Spleen (tissue), 11 donors: Measurements from ENCODE around the gene SLFNL1. TPM values are rescaled to one million over a fixed set of nuclear protein-coding genes. Genes with fewer than 3 reads are reported as not detected.

ENCODE experiments used
- DNase-seq: peaks from one replicate; pipeline ENCODE4 v3.0.0-alpha.2; 2020
- H3K27ac ChIP-seq, 8 donors: fragments of 200-600 bp; sonication (generic) in 7 of 8; 1 replicate in 4 of 8; 2 replicates in 4 of 8; pipeline versions ENCODE4 v1.5.0 to v1.8.0; 2016 to 2021; ENCODE audit warnings: inconsistent platforms in 4 of 8, mild to moderate bottlenecking in 4 of 8, moderate library complexity in 1 of 8
- H3K27me3 ChIP-seq, 7 donors: fragments of 200-600 bp; sonication (generic) in 6 of 7; replicated peaks in 1 of 7; 1 replicate in 4 of 7; 2 replicates in 3 of 7; pipeline versions ENCODE4 v1.5.0 to v1.8.0; 2016 to 2021; ENCODE audit warnings: inconsistent platforms in 3 of 7, mild to moderate bottlenecking in 1 of 7
- H3K36me3 ChIP-seq, 6 donors: fragments of 200-600 bp; sonication (generic) in 5 of 6; 1 replicate in 4 of 6; 2 replicates in 2 of 6; pipeline versions ENCODE4 v1.5.0 to v1.8.0; 2016 to 2021; ENCODE audit warnings: inconsistent platforms in 2 of 6
- H3K4me1 ChIP-seq, 6 donors: fragments of 200-600 bp; sonication (generic) in 5 of 6; 1 replicate in 3 of 6; 2 replicates in 3 of 6; pipeline versions ENCODE4 v1.5.0 to v1.8.0; 2016 to 2021; ENCODE audit warnings: inconsistent platforms in 3 of 6
- H3K4me3 ChIP-seq, 8 donors: fragments of 200-600 bp; sonication (generic) in 7 of 8; 1 replicate in 4 of 8; 2 replicates in 4 of 8; pipeline versions ENCODE4 v1.5.0 to v1.8.0; 2016 to 2021; ENCODE audit warnings: inconsistent platforms in 4 of 8, mild to moderate bottlenecking in 4 of 8, moderate library complexity in 2 of 8
- H3K9me3 ChIP-seq, 8 donors: fragments of 200-600 bp; sonication (generic) in 7 of 8; 1 replicate in 4 of 8; 2 replicates in 4 of 8; pipeline versions ENCODE4 v1.5.0 to v1.8.0; 2016 to 2021; ENCODE audit warnings: inconsistent platforms in 4 of 8
- CTCF ChIP-seq, 11 experiments: fragments of 200-600 bp in 7 of 11; fragments of 450-650 bp in 4 of 11; sonication (generic) in 4 of 11; IDR thresholded peaks in 8 of 11; conservative IDR thresholded peaks in 3 of 11; 1 replicate in 7 of 11; 2 replicates in 4 of 11; pipeline versions ENCODE4 v1.4.0 to v1.8.0; 2016 to 2021; ENCODE audit warnings: antibody characterized with exemption in 11 of 11, inconsistent platforms in 4 of 11, mild to moderate bottlenecking in 1 of 11
- POLR2A ChIP-seq, 3 donors: fragments of 450-650 bp; IDR thresholded peaks; one replicate each; pipeline ENCODE4 v1.5.1; 2017; ENCODE audit warnings: antibody characterized with exemption in 3 of 3, mild to moderate bottlenecking in 1 of 3
- POLR2AphosphoS5 ChIP-seq, 3 donors: sonication (generic); formaldehyde crosslinking; IDR thresholded peaks; one replicate each; pipeline ENCODE4 v1.5.1; 2017; ENCODE audit warnings: antibody characterized with exemption in 3 of 3
- WGBS, 5 donors: extraction: QIAGEN DNeasy Blood & Tissue Kit in 3 of 5; methylation state at CpG; one replicate each; pipeline versions ENCODE4 v1.1.5 to v1.1.7; 2013 to 2018; 5-methylcytosine and 5-hydroxymethylcytosine counted together
- intact Hi-C: fragments of 100-400 bp; cut with DNase I; formaldehyde crosslinking; loops from one replicate; pipeline ENCODE4 v1.15.0; 2023; ENCODE audit warnings: low total_unique reads
- polyA plus RNA-seq, 3 donors: library from polyadenylated mRNA; stranded (reverse); fragments of 200-250 nt; gene quantifications; one replicate each; pipeline ENCODE4 v1.2.1, GENCODE V29; 2013
- total RNA-seq, 7 donors: library from RNA; depleted of rRNA in 3 of 7; stranded (reverse); fragments of >200 nt in 3 of 7; fragmentation: NEBNext Ultra II Directional in 4 of 7; extraction: Animal tissue kit (Norgen Biotek cat#: 25700) in 4 of 7; gene quantifications; one replicate each; pipeline versions ENCODE4 v1.1.0 to v1.2.1, GENCODE V29; 2016 to 2021
- donor health status: healthy with polysubstance abuse.
- donor health status: DM: no; HTN: no; CAD: no; lungs with moderate emphysema.
- donor health status: DM: no; HTN: no; CAD: no.
- donor health status: Bipolar disorder and iron deficiency.
- donor health status: healthy.
- donor health status: DM: no; HTN: no; CAD: no.
- donor health status: DM: yes; HTN: yes; CAD: no.

The SLFNL1 gene
- total and polyA plus RNA-seq, 10 donors: 0.21 to 1.7 (median 0.59) TPM

- intact Hi-C loops: no loop called here
- H3K27me3 ChIP-seq: no peaks in the 10 kb centered on the region
- TF ChIP-seq POLR2AphosphoS5 (IDR thresholded peaks at IDR 0.05): no peak
- TF ChIP-seq POLR2A (IDR thresholded peaks at IDR 0.05): no peak
- TF ChIP-seq CTCF (IDR thresholded peaks at IDR 0.05 in 8 of 11, conservative IDR thresholded peaks at IDR 0.05 in 3 of 11): no peak
- no peaks in the 10 kb centered on the region for H3K9me3 ChIP-seq
- H3K27ac ChIP-seq: no peak overlapping the region
- H3K4me3 ChIP-seq: no peak overlapping the region
- H3K36me3 ChIP-seq: peaks cover 0 to 97% (median 45%) of the 10 kb centered on the region in 6 donors
- DNase-seq: no peak
- H3K4me1 ChIP-seq: peaks cover 0 to 12% (median 0%) of the 10 kb centered on the region in 6 donors
- 92 to 97% (median 93%) methylated on average over 3 of the region's 3 CpGs for WGBS, 5 donors
Measured at GRCh38 chr1:41041614-41042270, 20.2 kb upstream of the SLFNL1 start.

- no peak for DNase-seq
- no peak for TF ChIP-seq CTCF (IDR thresholded peaks at IDR 0.05 in 8 of 11, conservative IDR thresholded peaks at IDR 0.05 in 3 of 11)
- TF ChIP-seq POLR2AphosphoS5 (IDR thresholded peaks at IDR 0.05): no peak
- no peak for TF ChIP-seq POLR2A (IDR thresholded peaks at IDR 0.05)
- peaks cover 0 to 97% (median 48%) of the 10 kb centered on the region in 6 donors for H3K36me3 ChIP-seq
- H3K27me3 ChIP-seq: no peaks in the 10 kb centered on the region
- no peak overlapping the region for H3K27ac ChIP-seq
- no peak overlapping the region for H3K4me3 ChIP-seq
- 94 to 99% (median 97%) methylated on average over 5 of the region's 5 CpGs for WGBS, 5 donors
- intact Hi-C loops: no loop called here
- no peaks in the 10 kb centered on the region for H3K4me1 ChIP-seq
- no peaks in the 10 kb centered on the region for H3K9me3 ChIP-seq
Measured at GRCh38 chr1:41038110-41038509, 16.6 kb upstream of the SLFNL1 start.

GRCh38 chr1:41037116-41037903, 15.8 kb upstream of the SLFNL1 start:
- no peak overlapping the region for H3K27ac ChIP-seq
- H3K4me3 ChIP-seq: no peak overlapping the region
- WGBS, 5 donors: 91 to 100% (median 95%) methylated on average over 3 of the region's 3 CpGs
- no peak for TF ChIP-seq CTCF (IDR thresholded peaks at IDR 0.05 in 8 of 11, conservative IDR thresholded peaks at IDR 0.05 in 3 of 11)
- no peak for TF ChIP-seq POLR2A (IDR thresholded peaks at IDR 0.05)
- TF ChIP-seq POLR2AphosphoS5 (IDR thresholded peaks at IDR 0.05): no peak
- DNase-seq: no peak
- H3K27me3 ChIP-seq: no peaks in the 10 kb centered on the region
- no peaks in the 10 kb centered on the region for H3K9me3 ChIP-seq
- intact Hi-C loops: no loop called here
- H3K4me1 ChIP-seq: no peaks in the 10 kb centered on the region
- H3K36me3 ChIP-seq: peaks cover 0 to 97% (median 52%) of the 10 kb centered on the region in 6 donors

- H3K4me3 ChIP-seq: no peak overlapping the region
- no peaks in the 10 kb centered on the region for H3K4me1 ChIP-seq
- intact Hi-C loops: no loop called here
- TF ChIP-seq POLR2A (IDR thresholded peaks at IDR 0.05) (no peak), POLR2AphosphoS5 (IDR thresholded peaks at IDR 0.05) (no peak), CTCF (IDR thresholded peaks at IDR 0.05 in 8 of 11, conservative IDR thresholded peaks at IDR 0.05 in 3 of 11) (no peak)
- 79 to 90% (median 87%) methylated on average over 3 of the region's 3 CpGs for WGBS, 5 donors
- no peaks in the 10 kb centered on the region for H3K27me3 ChIP-seq
- H3K9me3 ChIP-seq: no peaks in the 10 kb centered on the region
- H3K27ac ChIP-seq: no peak overlapping the region
- DNase-seq: no peak
- H3K36me3 ChIP-seq: peaks cover 0 to 100% (median 52%) of the 10 kb centered on the region in 6 donors
Measured at GRCh38 chr1:41033272-41033671, 11.7 kb upstream of the SLFNL1 start.
